Suprapubic skin (tissue), 3 donors: ENCODE data around the gene CUL5.

Source experiments
- CTCF ChIP-seq, 2 donors: fragments of 200-600 bp in 1 of 2; fragments of 450-650 bp in 1 of 2; sonication (generic) in 1 of 2; IDR thresholded peaks; one replicate each; pipeline ENCODE4 v1.5.1; 2016 to 2019; ENCODE audit warnings: antibody characterized with exemption in 2 of 2, mild to moderate bottlenecking in 1 of 2, moderate library complexity in 1 of 2
- POLR2A ChIP-seq, 2 donors: fragments of 450-650 bp; IDR thresholded peaks; one replicate each; pipeline ENCODE4 v1.6.1; 2017; ENCODE audit warnings: antibody characterized with exemption in 2 of 2, mild to moderate bottlenecking in 2 of 2, moderate library complexity in 2 of 2

DNA sequence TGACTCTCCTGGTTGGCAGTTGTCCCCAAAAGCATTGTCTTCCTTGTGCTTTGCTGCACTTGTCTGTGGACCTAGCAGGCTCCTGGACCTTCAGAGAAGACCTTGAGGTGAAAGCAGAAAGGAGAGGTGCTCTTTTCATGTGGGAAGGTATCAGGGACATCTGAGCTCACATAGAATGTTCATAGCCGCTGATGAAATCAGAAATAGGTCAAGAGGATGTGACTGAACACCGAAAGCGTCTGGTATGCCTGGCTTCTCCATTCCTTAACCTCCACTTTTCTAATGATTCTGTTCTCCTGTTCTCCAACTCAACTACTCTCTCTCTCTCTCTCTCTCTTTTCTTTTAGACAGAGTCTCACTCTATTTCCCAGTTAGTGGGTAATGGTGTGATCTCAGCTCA is 6.2 kb upstream of the CUL5 start:
- TF ChIP-seq CTCF (IDR thresholded peaks at IDR 0.05) (no peak), POLR2A (IDR thresholded peaks at IDR 0.05) (no peak)
